ENCODE data around the gene LAIR1. TPM values are rescaled to one million over a fixed set of nuclear protein-coding genes. Genes with fewer than 3 reads are reported as not detected.

Gene LAIR1
- polyA plus RNA-seq, 1 of the 3 experiments (the other 2 are of a cell fraction): not detected

DNA sequence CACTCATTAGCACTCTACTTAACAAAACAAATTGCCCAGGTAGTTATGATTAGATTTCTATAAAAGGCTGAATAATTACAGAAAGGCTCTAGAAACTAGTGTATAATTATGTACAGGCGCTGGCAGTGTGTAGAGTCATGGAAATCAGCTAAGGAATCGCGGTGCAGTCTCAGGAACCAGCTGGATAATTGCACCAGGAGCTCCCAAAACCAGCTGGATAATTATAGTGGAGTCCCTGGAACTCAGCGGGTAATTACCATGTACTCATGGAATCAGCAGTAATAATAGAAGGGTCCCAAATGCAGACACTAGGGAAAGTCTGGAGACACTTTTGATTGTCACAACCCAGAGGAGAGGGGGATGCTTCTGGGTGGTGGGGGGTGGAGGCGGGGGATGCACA is 27.4 kb upstream of the LAIR1 start (continued):
- TF ChIP-seq, protein P1, sequence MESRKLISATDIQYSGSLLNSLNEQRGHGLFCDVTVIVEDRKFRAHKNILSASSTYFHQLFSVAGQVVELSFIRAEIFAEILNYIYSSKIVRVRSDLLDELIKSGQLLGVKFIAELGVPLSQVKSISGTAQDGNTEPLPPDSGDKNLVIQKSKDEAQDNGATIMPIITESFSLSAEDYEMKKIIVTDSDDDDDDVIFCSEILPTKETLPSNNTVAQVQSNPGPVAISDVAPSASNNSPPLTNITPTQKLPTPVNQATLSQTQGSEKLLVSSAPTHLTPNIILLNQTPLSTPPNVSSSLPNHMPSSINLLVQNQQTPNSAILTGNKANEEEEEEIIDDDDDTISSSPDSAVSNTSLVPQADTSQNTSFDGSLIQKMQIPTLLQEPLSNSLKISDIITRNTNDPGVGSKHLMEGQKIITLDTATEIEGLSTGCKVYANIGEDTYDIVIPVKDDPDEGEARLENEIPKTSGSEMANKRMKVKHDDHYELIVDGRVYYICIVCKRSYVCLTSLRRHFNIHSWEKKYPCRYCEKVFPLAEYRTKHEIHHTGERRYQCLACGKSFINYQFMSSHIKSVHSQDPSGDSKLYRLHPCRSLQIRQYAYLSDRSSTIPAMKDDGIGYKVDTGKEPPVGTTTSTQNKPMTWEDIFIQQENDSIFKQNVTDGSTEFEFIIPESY (IDR thresholded peaks at IDR 0.05; ENCODE audit: borderline replicate concordance, low read depth): no peak
- no peak for TF ChIP-seq EP300 (IDR thresholded peaks at IDR 0.05; ENCODE audit: borderline replicate concordance in 1 of 2, low read depth in 1 of 2, low read length in 1 of 2)
- no peak for TF ChIP-seq CHD2 (IDR thresholded peaks at IDR 0.05; ENCODE audit: low read length, partially characterized antibody)
- TF ChIP-seq FOSL2 (IDR thresholded peaks at IDR 0.05; ENCODE audit: borderline replicate concordance, low read depth): no peak

DNA sequence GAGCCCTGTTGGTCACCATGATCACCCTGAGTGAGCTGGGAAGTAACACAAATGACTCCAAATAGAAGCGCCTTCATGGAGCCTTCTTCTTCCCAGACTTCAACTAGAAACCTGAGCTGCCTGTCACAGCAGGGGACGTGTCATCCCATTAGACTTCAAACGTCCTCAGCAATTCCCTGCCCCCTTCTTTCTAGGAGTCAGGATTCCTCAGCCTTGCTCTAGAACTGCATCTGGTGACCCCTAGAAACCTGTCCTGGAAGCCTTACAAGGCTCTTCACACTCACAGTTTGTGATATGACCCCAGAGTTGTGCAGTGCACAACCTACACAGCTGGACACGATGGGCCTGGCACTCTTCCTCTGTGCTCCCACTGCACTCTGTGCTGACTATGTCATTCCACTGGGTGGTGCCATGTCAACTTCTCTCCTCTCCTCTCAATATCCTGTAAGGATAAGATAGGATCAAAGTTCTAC is 26.9 kb upstream of the LAIR1 start:
- Histone ChIP-seq H4K20me1 (ENCODE audit: insufficient read depth) (no peaks in the 10 kb centered on the region), H3K9ac (no peak overlapping the region), H3K4me1 (ENCODE audit: control insufficient read depth in 1 of 2, insufficient read depth in 2 of 2, low read depth in 1 of 2, low read length in 1 of 2) (no peaks in the 10 kb centered on the region), H2AFZ (ENCODE audit: low read depth) (no peak overlapping the region), H3K9me3 (no peaks in the 10 kb centered on the region), H3K27me3 (ENCODE audit: insufficient read depth) (peaks cover 62% of the 10 kb centered on the region), H3K4me3 (ENCODE audit: low read depth in 2 of 2, low read length in 1 of 2) (no peak overlapping the region), H3K36me3 (replicated peaks in 1 of 2; ENCODE audit: control insufficient read depth in 1 of 2, insufficient read depth in 2 of 2, low read length in 1 of 2) (no peaks in the 10 kb centered on the region), H3F3A (replicated peaks; ENCODE audit: insufficient read depth) (no peaks in the 10 kb centered on the region), H3K79me2 (ENCODE audit: insufficient read depth) (no peaks in the 10 kb centered on the region), H3K4me2 (no peak overlapping the region), H3K9me2 (no peaks in the 10 kb centered on the region), H3K27ac (ENCODE audit: low read depth in 2 of 2, low read length in 1 of 2) (no peak overlapping the region)
- DNase-seq: no peak
- WGBS (ENCODE audit: low lambda C conversion rate): 2% methylated on average over 4 of the region's 4 CpGs
- CTCF ChIA-PET: interaction anchor here (1.0 to 3.0 kb wide), 29 partner anchors 8 to 599 kb away, joined by 3 to 22 read pairs (median 5); partner anchors contain the start of genes LAIR1 and TTYH1
- POLR2A ChIA-PET: no interaction called here
- no peak for TF ChIP-seq NRF1 (IDR thresholded peaks at IDR 0.05; ENCODE audit: low read depth, low read length)
- TF ChIP-seq, protein P2, sequence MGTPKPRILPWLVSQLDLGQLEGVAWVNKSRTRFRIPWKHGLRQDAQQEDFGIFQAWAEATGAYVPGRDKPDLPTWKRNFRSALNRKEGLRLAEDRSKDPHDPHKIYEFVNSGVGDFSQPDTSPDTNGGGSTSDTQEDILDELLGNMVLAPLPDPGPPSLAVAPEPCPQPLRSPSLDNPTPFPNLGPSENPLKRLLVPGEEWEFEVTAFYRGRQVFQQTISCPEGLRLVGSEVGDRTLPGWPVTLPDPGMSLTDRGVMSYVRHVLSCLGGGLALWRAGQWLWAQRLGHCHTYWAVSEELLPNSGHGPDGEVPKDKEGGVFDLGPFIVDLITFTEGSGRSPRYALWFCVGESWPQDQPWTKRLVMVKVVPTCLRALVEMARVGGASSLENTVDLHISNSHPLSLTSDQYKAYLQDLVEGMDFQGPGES (IDR thresholded peaks at IDR 0.05; ENCODE audit: low read depth, low read length): no peak
- no peak for TF ChIP-seq JUND (IDR thresholded peaks at IDR 0.05)
- TF ChIP-seq, protein P3, sequence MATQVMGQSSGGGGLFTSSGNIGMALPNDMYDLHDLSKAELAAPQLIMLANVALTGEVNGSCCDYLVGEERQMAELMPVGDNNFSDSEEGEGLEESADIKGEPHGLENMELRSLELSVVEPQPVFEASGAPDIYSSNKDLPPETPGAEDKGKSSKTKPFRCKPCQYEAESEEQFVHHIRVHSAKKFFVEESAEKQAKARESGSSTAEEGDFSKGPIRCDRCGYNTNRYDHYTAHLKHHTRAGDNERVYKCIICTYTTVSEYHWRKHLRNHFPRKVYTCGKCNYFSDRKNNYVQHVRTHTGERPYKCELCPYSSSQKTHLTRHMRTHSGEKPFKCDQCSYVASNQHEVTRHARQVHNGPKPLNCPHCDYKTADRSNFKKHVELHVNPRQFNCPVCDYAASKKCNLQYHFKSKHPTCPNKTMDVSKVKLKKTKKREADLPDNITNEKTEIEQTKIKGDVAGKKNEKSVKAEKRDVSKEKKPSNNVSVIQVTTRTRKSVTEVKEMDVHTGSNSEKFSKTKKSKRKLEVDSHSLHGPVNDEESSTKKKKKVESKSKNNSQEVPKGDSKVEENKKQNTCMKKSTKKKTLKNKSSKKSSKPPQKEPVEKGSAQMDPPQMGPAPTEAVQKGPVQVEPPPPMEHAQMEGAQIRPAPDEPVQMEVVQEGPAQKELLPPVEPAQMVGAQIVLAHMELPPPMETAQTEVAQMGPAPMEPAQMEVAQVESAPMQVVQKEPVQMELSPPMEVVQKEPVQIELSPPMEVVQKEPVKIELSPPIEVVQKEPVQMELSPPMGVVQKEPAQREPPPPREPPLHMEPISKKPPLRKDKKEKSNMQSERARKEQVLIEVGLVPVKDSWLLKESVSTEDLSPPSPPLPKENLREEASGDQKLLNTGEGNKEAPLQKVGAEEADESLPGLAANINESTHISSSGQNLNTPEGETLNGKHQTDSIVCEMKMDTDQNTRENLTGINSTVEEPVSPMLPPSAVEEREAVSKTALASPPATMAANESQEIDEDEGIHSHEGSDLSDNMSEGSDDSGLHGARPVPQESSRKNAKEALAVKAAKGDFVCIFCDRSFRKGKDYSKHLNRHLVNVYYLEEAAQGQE (IDR thresholded peaks at IDR 0.05; ENCODE audit: low read depth, low read length): no peak
- TF ChIP-seq RCOR1 (IDR thresholded peaks at IDR 0.05; ENCODE audit: low read length): no peak
- TF ChIP-seq, protein P1 (IDR thresholded peaks at IDR 0.05; ENCODE audit: borderline replicate concordance, low read depth): no peak
- no peak for TF ChIP-seq FOXM1 (IDR thresholded peaks at IDR 0.05; ENCODE audit: low read depth)
- TF ChIP-seq ELF1 (IDR thresholded peaks at IDR 0.05): no peak
- TF ChIP-seq, protein P4, sequence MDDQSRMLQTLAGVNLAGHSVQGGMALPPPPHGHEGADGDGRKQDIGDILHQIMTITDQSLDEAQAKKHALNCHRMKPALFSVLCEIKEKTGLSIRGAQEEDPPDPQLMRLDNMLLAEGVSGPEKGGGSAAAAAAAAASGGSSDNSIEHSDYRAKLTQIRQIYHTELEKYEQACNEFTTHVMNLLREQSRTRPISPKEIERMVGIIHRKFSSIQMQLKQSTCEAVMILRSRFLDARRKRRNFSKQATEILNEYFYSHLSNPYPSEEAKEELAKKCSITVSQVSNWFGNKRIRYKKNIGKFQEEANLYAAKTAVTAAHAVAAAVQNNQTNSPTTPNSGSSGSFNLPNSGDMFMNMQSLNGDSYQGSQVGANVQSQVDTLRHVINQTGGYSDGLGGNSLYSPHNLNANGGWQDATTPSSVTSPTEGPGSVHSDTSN (IDR thresholded peaks at IDR 0.05): no peak
- TF ChIP-seq, protein P5, sequence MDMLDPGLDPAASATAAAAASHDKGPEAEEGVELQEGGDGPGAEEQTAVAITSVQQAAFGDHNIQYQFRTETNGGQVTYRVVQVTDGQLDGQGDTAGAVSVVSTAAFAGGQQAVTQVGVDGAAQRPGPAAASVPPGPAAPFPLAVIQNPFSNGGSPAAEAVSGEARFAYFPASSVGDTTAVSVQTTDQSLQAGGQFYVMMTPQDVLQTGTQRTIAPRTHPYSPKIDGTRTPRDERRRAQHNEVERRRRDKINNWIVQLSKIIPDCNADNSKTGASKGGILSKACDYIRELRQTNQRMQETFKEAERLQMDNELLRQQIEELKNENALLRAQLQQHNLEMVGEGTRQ (IDR thresholded peaks at IDR 0.05; ENCODE audit: borderline replicate concordance, low read depth, low read length): no peak
- no peak for TF ChIP-seq TEAD4 (IDR thresholded peaks at IDR 0.05; ENCODE audit: borderline replicate concordance, insufficient read depth)
- TF ChIP-seq SIN3A (IDR thresholded peaks at IDR 0.05; ENCODE audit: borderline replicate concordance, low read depth, low read length): no peak
- no peak for TF ChIP-seq SMC3 (IDR thresholded peaks at IDR 0.05; ENCODE audit: low read depth, low read length)
- no peak for TF ChIP-seq NFIC (IDR thresholded peaks at IDR 0.05; ENCODE audit: borderline replicate concordance)
- TF ChIP-seq, protein P6, sequence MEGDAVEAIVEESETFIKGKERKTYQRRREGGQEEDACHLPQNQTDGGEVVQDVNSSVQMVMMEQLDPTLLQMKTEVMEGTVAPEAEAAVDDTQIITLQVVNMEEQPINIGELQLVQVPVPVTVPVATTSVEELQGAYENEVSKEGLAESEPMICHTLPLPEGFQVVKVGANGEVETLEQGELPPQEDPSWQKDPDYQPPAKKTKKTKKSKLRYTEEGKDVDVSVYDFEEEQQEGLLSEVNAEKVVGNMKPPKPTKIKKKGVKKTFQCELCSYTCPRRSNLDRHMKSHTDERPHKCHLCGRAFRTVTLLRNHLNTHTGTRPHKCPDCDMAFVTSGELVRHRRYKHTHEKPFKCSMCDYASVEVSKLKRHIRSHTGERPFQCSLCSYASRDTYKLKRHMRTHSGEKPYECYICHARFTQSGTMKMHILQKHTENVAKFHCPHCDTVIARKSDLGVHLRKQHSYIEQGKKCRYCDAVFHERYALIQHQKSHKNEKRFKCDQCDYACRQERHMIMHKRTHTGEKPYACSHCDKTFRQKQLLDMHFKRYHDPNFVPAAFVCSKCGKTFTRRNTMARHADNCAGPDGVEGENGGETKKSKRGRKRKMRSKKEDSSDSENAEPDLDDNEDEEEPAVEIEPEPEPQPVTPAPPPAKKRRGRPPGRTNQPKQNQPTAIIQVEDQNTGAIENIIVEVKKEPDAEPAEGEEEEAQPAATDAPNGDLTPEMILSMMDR (IDR thresholded peaks at IDR 0.05): no peak
